Neural progenitor cell (in vitro differentiated cells): ENCODE data around the gene EVA1A. TPM values are rescaled to one million over a fixed set of nuclear protein-coding genes. Genes with fewer than 3 reads are reported as not detected.

Experiments used
- DNase-seq: peaks from one replicate; pipeline ENCODE4 v3.0.0-alpha.2; 2016; ENCODE audit warnings: low spot score
- H2AFZ ChIP-seq: fragments of 200-600 bp; sonication (generic); replicated peaks from 2 replicates; pipeline ENCODE4 v1.6.1; 2016; ENCODE audit warnings: antibody characterized with exemption
- H3F3A ChIP-seq: fragments of 200-600 bp; sonication (generic); 2 replicates; pipeline ENCODE4 v1.6.1; 2016; ENCODE audit warnings: antibody characterized with exemption, low read depth
- H3K27ac ChIP-seq: fragments of 200-600 bp; sonication (generic); 2 replicates; pipeline ENCODE4 v1.5.1; 2016; ENCODE audit warnings: mild to moderate bottlenecking
- H3K27me3 ChIP-seq: fragments of 200-600 bp; sonication (generic); 2 replicates; pipeline ENCODE4 v1.6.1; 2016; ENCODE audit warnings: mild to moderate bottlenecking, moderate library complexity
- H3K36me3 ChIP-seq: fragments of 200-600 bp; sonication (generic); 2 replicates; pipeline ENCODE4 v1.5.1; 2016
- H3K4me1 ChIP-seq: fragments of 200-600 bp; sonication (generic); 2 replicates; pipeline ENCODE4 v1.6.1; 2016; ENCODE audit warnings: mixed run types
- H3K4me2 ChIP-seq: fragments of 200-600 bp; sonication (generic); 2 replicates; pipeline ENCODE4 v1.6.1; 2016
- H3K4me3 ChIP-seq: fragments of 200-600 bp; sonication (generic); 2 replicates; pipeline ENCODE4 v1.5.1; 2016
- H3K79me2 ChIP-seq: fragments of 200-600 bp; sonication (generic); 2 replicates; pipeline ENCODE4 v1.6.1; 2016; ENCODE audit warnings: low read depth
- H3K9ac ChIP-seq: fragments of 200-600 bp; sonication (generic); 2 replicates; pipeline ENCODE4 v1.6.1; 2016
- H3K9me3 ChIP-seq: fragments of 200-600 bp; sonication (generic); 2 replicates; pipeline ENCODE4 v1.5.1; 2016; ENCODE audit warnings: low read depth
- H4K20me1 ChIP-seq: fragments of 200-600 bp; sonication (generic); 2 replicates; pipeline ENCODE4 v1.6.1; 2016; ENCODE audit warnings: low read depth
- H3K27ac Mint-ChIP-seq: 3 replicates; pipeline ENCODE4 v1.8.0; 2021; ENCODE audit warnings: mixed read lengths
- H3K27me3 Mint-ChIP-seq: 2 replicates; pipeline ENCODE4 v1.8.0; 2022; ENCODE audit warnings: low read depth, mild to moderate bottlenecking, inconsistent platforms, moderate library complexity, mixed read lengths; ENCODE audit not compliant: insufficient read depth
- H3K36me3 Mint-ChIP-seq: 3 replicates; pipeline ENCODE4 v1.8.0; 2021; ENCODE audit warnings: mixed read lengths
- H3K4me1 Mint-ChIP-seq: 3 replicates; pipeline ENCODE4 v1.8.0; 2021; ENCODE audit warnings: mixed read lengths
- H3K4me3 Mint-ChIP-seq: 3 replicates; pipeline ENCODE4 v1.8.0; 2021; ENCODE audit warnings: mild to moderate bottlenecking, moderate library complexity, mixed read lengths
- H3K9me3 Mint-ChIP-seq: 3 replicates; pipeline ENCODE4 v1.8.0; 2020; ENCODE audit warnings: mixed read lengths
- CTCF ChIP-seq: fragments of 200-600 bp; sonication (generic); IDR thresholded peaks from 2 replicates; pipeline ENCODE4 v1.5.1; 2017; ENCODE audit warnings: antibody characterized with exemption, mild to moderate bottlenecking
- EZH2 ChIP-seq: fragments of 200-600 bp; sonication (generic); IDR thresholded peaks from 2 replicates; pipeline ENCODE4 v1.6.1; 2017; ENCODE audit warnings: antibody characterized with exemption, mild to moderate bottlenecking, moderate library complexity
- EZH2phosphoT487 ChIP-seq: fragments of 200-600 bp; sonication (generic); IDR thresholded peaks from 2 replicates; pipeline ENCODE4 v1.6.1; 2017; ENCODE audit warnings: antibody characterized with exemption
- total RNA-seq: library from RNA; depleted of rRNA; stranded (reverse); fragments of >200 nt; gene quantifications from 2 replicates; pipeline ENCODE4 v1.2.3, GENCODE V29; 2015; ENCODE audit warnings: low replicate concordance

The EVA1A gene
- total RNA-seq, 1 donor from 2014 or later, result 2.8 TPM

DNA sequence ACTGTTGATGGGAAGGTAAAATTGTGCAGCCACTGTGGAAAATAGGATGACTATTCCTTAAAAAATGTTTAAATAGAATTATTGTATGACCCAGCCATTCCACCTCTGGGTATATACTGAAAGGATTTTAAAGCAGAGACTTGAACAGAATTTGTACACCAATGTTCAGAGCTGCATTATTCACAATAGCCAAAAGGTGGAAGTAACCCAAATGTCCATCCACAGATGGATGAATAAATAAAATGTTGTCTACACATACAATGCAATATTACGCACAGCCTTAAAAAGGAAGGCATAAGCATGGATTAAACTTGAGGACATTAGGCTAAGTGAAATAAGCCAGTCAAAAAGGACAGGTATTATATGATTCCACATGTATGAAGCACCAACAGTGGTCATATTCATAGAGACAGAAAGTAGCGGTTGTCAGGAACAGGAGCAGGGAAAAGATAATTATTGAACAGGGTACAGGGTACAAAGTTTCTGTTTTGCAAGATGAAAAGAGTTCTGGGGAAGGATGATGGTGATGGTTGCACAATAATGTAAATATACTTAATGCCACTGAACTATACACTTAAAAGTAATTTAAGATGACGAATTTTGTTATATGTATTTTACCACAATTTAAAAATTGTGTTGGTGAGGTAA lies 39.4 kb downstream of the EVA1A start:
- Mint-ChIP-seq H3K4me3 (no peak overlapping the region), H3K9me3 (no peaks in the 10 kb centered on the region), H3K27ac (no peak overlapping the region), H3K4me1 (no peaks in the 10 kb centered on the region), H3K36me3 (peaks cover 4% of the 10 kb centered on the region), H3K27me3 (peaks cover 3% of the 10 kb centered on the region)
- no peaks in the 10 kb centered on the region for H3K4me1 ChIP-seq
- no peaks in the 10 kb centered on the region for H3K27me3 ChIP-seq
- H3K4me2 ChIP-seq, result no peak overlapping the region
- no peak overlapping the region for H2AFZ ChIP-seq
- H4K20me1 ChIP-seq, result no peaks in the 10 kb centered on the region
- H3K79me2 ChIP-seq, result no peaks in the 10 kb centered on the region
- no peak overlapping the region for H3K27ac ChIP-seq
- H3K9me3 ChIP-seq, result no peaks in the 10 kb centered on the region
- H3K4me3 ChIP-seq, result no peak overlapping the region
- H3K9ac ChIP-seq, result no peak overlapping the region
- no peaks in the 10 kb centered on the region for H3K36me3 ChIP-seq
- no peak for TF ChIP-seq EZH2phosphoT487
- no peak for TF ChIP-seq CTCF
- TF ChIP-seq EZH2, result no peak
- DNase-seq, result no peak
- H3F3A ChIP-seq, result no peaks in the 10 kb centered on the region

GRCh38 chr2:75519843-75520242 lies 40.9 kb downstream of the EVA1A start:
- no peaks in the 10 kb centered on the region for H3K4me1 Mint-ChIP-seq

DNA sequence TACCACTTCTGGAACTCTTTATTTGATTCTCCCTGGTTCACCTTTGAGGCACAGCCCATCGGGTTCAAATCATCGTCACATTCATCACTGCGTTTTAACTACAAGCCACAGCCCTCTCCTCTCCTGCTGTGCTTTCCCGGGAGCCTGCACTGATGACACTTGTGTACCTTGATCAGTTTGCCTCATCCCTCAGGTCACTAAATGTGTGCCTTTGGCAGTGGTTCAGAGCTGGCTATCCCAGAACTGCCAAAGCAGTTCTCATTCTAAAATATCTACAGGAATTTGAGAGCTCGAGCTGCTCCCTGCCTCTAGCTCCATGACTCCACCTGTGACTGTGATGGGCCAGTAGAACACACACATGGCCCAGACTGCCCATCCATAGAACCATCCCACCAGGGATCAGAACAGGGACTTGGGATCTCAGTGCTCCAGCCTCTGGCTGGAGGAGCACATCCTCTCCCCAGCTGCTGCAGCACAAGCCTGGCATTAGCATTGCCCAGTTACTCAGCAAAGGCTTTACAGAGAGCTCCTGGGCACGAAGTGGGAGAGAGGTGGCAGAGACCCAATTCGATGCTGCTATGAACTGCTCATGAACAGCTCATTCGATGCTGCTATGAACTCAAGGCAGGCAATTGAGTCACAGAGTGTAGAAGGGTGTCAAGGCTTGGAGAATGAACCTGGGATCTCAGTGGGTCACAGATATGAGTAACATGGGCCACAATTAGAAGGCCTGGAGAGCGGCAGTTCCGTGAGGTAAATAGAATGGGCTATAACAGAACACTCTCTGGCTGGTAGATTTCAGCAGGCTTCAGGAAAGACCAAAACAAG lies 41.9 kb downstream of the EVA1A start:
- no peaks in the 10 kb centered on the region for H3K9me3 Mint-ChIP-seq
- H3K9me3 ChIP-seq, result no peaks in the 10 kb centered on the region
- H3K4me1 Mint-ChIP-seq, result no peaks in the 10 kb centered on the region
- H3K4me3 ChIP-seq, result no peak overlapping the region
- no peaks in the 10 kb centered on the region for H3K27me3 ChIP-seq
- no peak overlapping the region for H3K4me3 Mint-ChIP-seq
- H3K36me3 Mint-ChIP-seq, result peaks cover 7% of the 10 kb centered on the region
- H3K36me3 ChIP-seq, result no peaks in the 10 kb centered on the region
- no peaks in the 10 kb centered on the region for H3K4me1 ChIP-seq
- H3K27ac ChIP-seq, result no peak overlapping the region
- no peak overlapping the region for H3K4me2 ChIP-seq
- no peaks in the 10 kb centered on the region for H3F3A ChIP-seq
- peaks cover 3% of the 10 kb centered on the region for H3K27me3 Mint-ChIP-seq
- DNase-seq, result no peak
- TF ChIP-seq EZH2 (no peak), EZH2phosphoT487 (no peak), CTCF (no peak)
- no peaks in the 10 kb centered on the region for H3K79me2 ChIP-seq
- no peak overlapping the region for H2AFZ ChIP-seq
- no peak overlapping the region for H3K9ac ChIP-seq
- H3K27ac Mint-ChIP-seq, result no peak overlapping the region
- H4K20me1 ChIP-seq, result no peaks in the 10 kb centered on the region

More at GRCh38 chr2:75519843-75520242, 40.9 kb downstream of the EVA1A start:
- H4K20me1 ChIP-seq, result no peaks in the 10 kb centered on the region
- Mint-ChIP-seq H3K27ac (no peak overlapping the region), H3K9me3 (no peaks in the 10 kb centered on the region), H3K4me3 (no peak overlapping the region), H3K27me3 (peaks cover 3% of the 10 kb centered on the region), H3K36me3 (peaks cover 7% of the 10 kb centered on the region)
- H3K36me3 ChIP-seq, result no peaks in the 10 kb centered on the region
- no peaks in the 10 kb centered on the region for H3K79me2 ChIP-seq
- H3K9me3 ChIP-seq, result no peaks in the 10 kb centered on the region
- no peak overlapping the region for H3K4me2 ChIP-seq
- H3K27ac ChIP-seq, result no peak overlapping the region
- H3K4me3 ChIP-seq, result no peak overlapping the region
- H3F3A ChIP-seq, result no peaks in the 10 kb centered on the region
- H2AFZ ChIP-seq, result no peak overlapping the region
- TF ChIP-seq EZH2, result no peak
- no peak for TF ChIP-seq CTCF
- no peak for TF ChIP-seq EZH2phosphoT487
- H3K27me3 ChIP-seq, result no peaks in the 10 kb centered on the region
- H3K4me1 ChIP-seq, result no peaks in the 10 kb centered on the region
- DNase-seq, result no peak
- H3K9ac ChIP-seq, result no peak overlapping the region
